CD4-positive, alpha-beta T cell treated with Interleukin-15 for 4 hours (primary cell): ENCODE results near the gene CTIF.
"Not testable (repeated sequence)": the region's sequence is repeated elsewhere in the genome, so short reads cannot be mapped to it uniquely, and the experiment has no call there.

ENCODE experiments used
- DNase-seq: peaks from one replicate; pipeline ENCODE4 v3.0.0-alpha.2; 2020; ENCODE audit warnings: low spot score

Gene CTIF

DNA sequence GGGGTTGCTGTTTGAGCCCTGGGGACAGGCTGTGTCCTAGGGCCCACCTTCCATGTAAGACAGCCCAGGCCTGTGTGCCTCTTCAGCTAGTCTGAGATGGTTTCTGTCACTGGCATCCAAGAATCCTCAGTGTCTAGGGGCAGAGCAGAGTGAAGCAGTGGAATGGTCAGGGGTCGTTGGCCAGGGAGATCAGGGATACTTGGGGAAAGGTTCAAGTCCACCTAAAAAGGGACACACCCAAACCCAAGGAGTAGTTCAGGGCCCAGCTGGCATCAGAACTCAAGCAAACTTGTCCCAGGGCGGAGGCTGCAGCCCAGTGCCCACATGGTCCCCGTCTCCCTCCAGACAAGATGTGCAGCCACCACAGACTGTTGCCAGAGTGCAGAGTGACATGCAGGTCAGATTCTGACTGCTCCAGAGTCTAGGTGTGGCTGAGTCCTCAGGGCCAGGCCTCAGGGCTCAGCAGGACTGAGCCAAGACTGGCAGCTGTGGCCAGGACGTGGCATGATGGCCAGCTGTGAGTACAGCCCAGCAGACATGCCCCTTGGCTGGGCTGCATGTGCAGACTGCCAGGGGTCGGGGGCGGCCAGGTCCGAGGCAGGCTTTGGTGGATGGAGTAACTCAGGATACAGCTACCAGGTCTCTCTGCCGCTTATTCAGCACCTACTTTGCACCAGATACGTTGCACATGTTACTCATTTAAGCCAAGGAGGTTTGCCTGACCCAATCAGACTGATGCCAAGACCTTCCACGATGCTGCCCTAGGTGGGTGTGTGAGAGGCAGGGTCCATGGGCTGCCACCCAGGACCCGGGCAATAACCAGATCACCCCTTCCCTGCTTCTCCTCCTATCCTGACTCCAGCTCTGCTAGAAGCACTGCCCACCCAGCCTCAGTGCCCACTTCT lies 265.4 kb downstream of the CTIF start:
- DNase-seq = no peak

DNA sequence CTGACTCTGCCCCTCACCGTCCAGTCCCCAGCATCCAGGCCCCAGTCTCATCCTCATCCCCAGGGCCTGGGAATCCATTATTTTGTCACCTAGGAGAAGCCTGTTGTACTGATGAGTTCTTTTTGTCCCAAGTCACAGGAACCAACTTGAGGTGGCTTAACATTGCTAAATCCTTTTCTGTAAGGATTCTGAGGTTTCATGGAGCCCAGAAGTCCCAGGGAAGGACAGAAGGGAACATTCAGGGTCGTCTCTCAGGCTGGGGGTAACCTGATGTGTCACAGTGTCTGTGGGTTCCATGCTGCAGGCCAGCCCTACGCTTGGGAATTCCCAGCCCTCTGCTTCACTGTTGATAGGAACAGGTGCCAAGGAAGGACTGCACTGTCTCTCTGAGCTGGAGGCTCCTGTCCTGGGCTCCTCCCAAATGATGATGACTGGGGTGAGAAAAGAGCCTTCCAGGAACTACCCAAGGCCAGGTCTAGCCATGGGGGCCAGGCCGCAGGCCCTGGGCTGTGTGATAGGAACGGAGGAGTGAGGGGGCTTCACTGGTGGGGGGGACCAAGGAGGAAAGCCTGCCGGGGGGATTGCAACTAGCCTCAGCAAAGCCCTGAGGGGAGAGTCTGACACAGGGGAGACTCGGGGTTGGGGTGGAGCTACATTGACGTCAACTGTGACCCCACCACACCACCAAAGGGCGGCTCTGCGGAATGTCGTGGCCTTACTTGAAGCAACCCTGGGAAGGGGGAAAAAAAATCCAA lies 266.2 kb downstream of the CTIF start:
- DNase-seq = no peak

DNA sequence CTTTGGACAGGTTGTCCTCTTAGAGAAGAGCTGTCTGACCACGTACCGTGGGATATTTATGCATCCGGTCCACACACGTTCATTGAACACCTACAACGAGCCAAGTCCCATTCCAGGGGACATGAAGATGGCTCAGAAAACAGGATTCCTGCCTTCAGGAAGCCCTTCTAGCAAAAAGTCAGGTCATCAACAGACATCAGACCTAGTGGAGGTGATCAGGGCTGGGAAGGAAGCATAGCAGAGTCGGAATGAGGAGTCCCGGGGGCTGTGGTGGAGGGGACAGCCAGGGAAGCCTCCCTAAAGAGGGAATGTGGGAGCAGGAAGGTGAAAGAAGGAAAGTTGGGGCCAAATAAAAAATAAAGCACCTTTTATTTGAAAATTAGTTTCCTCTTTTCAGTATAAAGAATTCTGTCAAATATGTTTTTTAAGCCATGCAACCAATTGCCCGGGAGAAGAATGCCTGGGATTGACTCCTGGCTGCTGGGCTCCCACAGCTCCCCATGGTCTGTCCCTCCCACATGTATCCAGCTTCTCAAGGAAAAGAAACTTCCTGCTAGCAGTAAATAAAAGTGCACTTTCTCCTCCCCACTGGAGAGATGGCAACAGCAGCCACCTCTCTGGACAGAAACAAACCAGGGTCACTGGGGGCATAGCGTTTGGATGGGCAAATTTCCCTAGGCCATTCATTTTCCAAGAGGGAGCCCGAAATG lies 267.1 kb downstream of the CTIF start:
- DNase-seq = no peak

DNA sequence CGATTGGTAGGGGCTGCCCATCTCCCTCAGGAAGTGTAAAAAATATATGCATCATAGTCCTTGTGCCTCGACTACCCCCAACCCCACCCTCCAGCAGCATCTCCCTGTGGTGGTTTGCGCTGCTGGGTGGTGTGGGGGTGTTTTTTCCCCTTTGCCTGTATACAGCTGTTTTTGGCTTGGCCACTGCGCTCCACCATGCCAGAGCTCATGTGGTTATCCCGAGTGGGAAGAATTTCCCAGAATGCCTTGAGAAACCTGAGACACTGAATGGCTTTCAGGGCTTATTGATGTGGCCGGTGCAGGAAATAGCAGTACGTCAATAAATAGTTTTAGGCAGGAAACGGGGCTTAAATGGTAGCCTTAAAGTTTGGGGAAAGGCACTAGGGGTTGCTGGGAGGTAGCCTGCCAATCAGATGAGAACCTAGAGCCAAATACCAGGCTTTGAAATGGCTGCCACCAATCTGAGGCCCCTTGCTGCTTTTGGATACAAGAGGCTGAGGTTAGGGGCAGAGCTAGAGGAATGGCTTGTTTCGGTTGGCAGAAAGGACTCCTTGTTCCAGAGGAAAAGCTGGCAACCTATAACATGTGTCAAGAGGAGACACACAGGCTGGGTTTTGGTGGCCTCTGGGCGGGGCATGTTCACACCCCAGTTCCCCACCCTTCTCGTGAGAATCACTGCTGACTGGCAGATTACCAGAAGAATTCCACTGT lies 267.9 kb downstream of the CTIF start:
- DNase-seq = no peak

DNA sequence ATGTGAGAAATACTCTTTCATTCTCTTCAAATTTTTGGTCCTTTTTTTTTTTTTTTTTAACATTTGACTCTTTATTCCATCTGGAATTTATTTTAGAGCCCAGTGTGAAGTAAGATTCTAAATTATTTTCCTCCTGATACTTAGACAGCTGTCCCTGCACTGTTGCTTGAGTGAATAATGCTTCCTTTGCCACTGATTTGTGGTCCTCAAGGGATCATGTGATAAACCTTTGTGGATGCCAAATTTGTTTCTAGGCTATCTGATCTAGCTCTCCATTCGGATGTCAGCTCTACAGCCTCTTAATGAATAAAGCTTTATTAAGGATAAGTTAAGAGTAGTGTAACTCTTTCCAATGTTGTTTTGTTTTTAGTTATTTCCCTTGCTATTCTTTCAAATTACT lies 269.6 kb downstream of the CTIF start:
- DNase-seq = no peak

DNA sequence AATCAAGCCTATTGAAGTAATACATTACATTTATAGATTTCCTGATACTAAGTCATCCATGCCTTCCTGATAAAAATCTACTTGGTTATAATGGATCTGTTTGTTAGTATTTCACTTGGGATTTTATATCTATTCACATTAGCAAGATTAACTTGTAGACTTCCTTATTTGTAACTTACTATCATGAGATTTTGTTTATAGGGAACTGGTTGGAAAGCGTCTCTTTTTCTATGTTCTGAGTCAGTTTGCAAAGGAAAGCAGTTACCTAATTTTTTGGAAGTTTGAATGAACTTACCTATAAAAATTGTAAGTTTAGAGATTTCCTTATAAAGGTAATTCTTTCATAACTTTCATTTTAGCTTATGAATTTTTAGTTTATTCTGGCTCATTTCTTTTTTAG lies 270.5 kb downstream of the CTIF start:
- no peak for DNase-seq

DNA sequence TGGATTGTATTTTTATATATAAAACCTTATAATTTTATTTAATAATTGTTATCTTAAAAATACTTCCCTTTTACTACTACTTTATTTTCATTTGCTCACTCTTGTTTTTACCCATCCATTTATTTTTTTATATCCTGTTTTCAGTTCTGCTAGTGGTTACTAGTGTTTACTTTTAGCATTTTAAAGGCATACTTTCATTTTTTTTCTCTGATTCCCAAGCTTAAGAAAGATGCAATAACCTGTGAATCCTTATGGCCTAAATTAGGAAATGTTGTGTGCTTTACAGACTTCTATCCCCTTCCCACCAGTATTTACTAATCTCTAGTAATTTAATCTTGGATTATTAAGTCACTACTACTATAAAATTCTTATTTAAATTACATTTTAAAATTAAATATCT lies 272.0 kb downstream of the CTIF start:
- no peak for DNase-seq

DNA sequence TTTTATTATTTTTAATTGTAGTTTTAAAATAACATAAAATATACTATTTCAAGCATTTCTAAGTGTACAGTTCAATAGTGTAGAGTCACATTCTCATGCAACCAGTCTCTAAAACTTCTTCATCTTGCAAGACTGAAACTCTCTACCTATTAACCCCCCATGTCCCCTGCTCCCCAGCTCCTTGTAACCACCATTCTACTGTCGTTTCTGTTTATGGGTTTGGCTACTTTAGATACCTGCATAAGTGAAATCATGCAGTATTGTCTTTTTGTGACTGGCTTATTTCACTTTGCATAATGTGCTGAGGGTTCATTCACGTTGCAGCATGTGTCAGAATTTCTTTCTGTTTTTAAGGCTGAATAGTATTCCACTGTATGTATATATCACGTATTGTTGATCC lies 272.6 kb downstream of the CTIF start:
- no peak for DNase-seq

DNA sequence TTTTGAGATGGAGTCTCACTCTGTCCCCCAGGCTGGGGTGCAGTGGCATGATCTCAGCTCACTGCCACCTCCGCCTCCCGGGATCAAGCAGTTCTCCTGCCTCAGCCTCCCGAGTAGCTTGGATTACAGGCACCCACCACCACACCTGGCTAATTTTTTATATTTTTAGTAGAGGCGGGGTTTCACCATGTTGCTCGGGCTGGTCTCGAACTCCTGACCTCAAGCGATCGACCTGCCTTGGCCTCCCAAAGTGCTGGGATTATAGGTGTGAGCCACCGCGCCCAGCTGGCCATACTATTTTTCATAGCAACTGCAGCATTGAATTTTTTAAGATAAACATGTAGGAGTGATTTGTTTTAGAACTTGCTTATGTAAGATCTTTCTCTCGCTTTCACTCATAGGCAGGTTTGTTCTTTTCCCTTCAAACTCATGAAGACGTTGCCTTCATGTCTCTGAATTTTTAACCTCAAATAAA lies 273.2 kb downstream of the CTIF start:
- DNase-seq = not testable (repeated sequence)

DNA sequence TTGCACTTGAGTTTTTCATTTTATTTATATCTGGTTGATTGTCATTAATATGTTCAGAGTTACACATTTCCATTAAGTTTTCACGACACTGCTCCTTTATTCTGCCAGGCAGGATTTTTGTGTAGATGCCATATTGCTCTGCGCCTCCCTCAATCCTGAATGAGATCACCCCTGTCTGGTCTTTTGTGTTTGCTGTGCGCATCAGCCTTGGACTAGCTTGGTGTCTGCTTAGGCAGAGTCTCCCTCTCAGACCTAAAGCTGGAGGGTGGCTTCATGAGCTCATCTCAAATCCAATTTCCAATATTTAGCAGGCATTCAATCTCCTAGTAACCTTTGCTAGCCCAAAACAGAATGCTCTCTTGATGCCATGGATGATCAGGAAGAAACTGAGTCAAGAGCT lies 274.5 kb downstream of the CTIF start:
- no peak for DNase-seq

DNA sequence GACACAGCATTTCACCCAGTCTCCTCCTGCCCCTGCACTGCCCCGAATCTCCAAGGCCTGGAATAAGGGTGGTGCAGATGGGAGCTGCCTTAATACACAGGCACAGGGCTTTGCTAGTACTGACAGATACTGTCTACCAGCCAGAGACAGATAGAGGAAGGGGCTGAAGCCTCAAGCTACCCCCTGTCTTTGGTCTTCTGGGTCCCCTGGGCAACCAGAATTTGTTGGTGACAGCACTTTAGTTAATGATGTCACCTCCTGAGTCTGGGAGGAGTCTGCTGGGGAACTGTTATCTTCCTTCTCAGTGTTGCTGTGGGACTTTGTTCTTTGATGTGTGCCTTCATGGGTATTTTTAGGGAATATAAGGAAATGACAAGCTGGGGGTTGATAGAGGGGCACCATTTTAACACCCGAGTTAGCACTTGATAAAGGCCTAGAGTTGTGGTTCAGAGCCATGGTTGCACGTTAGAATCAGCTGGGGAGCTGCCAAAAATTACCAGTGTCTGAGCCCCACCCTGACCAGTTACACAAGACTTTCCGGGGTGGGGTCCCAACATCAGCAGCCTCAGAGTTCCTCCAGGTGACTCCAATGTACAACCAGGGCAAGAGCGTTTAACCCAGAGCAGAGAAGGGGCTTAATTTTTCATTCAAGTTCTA lies 275.1 kb downstream of the CTIF start:
- DNase-seq = peak; percentile 86

DNA sequence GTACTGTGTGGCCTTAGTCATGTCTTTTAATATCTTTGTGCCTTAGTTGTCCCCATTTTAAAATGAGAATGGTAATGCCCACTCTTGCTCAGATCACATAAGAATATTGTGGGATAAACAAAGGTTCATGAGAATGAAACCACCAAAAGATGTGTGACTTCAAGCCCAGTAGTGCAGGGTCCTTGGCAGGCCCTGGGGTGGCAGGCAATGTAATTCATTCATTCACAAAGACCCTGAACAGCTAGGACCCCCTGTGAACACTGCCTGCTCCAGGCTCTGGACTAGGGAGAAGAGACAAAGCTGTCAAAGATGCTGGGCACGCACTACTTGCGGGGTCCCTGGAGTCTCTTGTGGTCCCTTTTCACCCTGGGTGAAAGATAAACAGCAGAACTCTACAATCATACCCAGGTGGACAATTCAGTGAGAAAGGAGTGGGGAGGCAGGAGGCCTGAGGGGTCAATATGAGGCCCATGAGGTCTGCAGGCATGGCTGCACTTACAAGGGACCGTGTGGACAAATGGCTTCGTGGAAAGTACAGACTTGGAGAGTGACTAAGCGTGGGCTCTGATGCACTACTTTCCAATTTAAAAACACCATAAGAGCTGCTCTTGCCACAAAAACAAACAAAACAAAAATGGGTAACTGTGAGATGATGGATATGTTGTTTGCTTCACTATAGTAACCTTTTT lies 275.8 kb downstream of the CTIF start:
- peak; percentile 75 for DNase-seq

DNA sequence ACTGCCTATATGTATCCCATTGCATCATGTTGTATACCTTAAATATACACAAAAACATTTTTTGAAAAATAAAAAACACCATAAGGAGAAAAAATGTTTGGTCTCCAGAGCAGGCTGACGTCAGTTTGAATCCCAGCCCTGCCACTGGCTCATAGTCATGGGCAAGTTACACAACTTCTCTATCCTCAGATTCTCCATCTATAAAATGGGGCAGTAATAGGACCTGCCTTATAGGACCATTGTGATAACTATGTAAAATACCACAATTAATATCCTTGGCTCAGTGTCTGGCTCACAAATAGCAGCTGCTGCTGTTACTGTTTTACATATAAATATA lies 276.3 kb downstream of the CTIF start:
- DNase-seq = no peak

DNA sequence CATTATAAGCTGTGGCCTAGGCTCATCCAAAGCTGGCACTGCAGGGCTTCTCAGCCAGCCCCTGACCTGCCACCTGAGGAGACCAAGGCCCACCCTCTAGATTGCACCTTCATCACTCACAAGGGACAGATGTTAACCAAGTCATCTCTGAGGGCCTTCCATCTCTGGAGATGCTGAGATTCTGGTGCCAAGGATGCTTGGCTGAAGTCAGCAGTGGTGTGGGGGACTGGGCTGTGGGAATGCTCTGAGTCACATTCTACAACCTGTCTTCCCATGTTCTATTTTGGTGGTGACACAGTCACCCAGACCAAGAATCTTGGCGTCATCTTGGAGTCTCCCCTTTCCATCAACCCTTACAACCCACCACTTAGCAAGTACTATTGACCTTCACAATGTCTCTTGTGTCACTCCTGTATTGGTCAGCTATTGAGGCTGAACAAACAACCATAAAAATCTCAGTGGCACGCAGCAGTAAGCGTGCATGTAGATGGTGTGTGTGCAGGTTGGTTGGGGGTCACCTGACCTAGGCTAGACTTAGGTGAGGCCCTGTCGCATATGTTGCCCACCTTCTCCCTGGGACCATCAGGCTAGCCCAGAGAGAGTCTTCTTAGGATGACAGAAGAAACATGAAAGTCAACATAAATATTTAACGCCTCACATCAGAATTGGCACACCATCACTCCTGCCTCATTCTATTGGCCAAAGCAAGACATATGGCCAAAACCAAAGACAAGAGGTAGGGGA lies 276.9 kb downstream of the CTIF start:
- DNase-seq = no peak

DNA sequence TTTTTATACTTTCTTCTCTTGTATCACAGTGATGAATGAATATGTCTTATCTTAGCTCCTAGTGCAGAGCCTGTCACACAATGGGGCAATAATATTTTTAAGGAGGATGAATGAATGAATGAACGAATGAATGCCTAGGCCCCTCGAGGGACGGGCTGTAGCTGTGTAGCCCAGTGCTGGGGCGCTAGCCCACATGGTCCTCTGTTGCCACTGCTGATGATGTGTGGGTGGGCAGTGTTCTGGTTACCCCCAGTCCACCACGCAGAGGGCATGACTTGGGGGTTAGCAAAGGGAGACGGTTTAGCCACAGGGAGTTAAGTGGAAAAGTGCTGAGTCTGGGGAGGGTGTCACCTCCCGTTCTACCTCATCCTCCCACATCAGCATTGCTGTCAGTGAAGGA lies 277.7 kb downstream of the CTIF start:
- no peak for DNase-seq

DNA sequence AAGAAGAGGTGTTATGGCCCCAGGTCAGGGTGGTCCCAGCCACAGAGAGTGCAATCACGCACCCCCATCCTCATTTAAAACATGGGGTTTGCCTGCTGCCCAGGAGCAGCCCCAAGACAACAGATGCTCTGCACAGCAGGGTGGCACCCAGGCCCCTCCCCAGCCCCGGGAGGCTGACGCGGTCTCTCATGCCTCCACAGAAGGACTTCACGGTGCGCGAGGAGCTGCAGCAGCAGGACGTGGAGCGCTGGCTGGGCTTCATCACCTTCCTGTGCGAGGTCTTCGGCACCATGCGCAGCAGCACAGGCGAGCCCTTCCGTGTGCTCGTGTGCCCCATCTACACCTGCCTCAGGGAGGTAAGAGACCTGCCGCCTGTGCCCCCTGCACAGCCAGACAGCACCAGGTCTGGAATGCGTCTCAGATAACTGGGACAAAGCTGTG lies 278.2 kb downstream of the CTIF start:
- no peak for DNase-seq

DNA sequence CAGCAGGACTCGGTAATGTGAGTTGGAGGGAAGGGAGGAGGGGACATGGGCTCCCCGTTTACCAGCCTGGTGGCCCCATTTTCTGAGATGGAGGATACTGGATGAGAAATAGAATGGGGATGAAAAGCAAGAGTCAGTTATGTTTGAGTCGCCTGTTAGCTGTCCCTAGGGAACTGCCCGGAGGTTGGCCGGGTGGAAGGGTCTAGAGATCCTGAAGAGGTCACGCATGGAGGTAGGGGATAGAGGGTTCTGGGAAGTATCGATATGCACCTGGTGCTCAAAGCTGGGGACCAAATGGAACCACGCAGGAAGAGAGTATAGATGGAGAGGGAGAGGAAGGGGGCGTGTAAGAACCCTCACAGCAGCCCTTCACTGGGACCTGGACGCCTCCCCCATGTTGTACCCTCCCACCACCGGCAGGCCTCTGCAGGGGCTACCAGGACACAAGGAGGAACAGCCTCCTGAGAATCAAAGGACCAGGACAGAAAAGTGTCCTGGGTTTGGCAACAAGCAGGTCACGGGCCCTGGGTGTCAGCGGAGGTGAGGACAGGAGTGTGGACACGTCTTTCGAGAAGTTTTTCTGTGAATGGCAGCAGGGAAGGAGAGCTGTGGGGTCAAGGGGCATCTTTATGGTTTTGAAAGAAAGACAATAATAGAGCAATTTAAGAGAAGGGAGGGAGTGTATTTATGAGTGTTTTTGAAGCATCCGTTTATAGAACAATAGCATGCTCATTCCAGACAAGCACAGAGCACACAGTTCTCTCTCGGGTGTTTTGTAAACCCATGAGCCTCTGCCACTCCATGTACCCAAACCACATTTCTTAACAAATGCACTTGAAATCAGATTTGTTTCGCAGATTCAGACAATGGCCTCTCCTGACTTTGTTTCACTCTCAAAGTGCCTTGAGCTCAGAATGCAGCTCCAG lies 279.8 kb downstream of the CTIF start:
- no peak for DNase-seq

DNA sequence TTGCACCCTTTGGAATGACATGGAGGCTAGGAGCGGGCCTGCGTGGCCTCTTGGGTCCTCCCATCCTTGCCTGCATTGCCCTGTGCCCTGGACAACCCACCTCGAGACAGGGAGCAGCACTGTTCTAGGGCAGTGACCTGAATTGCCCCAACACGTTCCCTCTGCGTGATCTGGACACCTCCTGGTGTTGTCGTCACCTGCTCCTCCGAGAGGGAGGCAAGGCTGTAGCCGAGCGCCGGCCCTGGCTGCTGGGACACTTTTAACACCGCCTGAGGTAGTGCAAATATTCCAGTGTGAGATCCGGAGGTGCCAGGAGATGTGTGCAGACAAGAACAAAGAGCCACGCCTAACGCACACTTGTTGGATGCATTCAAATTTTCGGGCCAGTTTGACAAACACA lies 280.4 kb downstream of the CTIF start:
- DNase-seq = no peak
